Upper lobe of right lung (tissue), 1 donor: ENCODE data around the gene TCFL5. TPM values are rescaled to one million over a fixed set of nuclear protein-coding genes. Genes with fewer than 3 reads are reported as not detected.
A peak's percentile ranks its signal among the peaks of the same experiment; 100 is the strongest.

Experiments used
- ATAC-seq: fragments of 200-7000 bp; cut with Tn5 transposase; one replicate; pipeline ENCODE4 v1.9.1; 2020; ENCODE audit warnings: mild to moderate bottlenecking, moderate library complexity
- DNase-seq: peaks from one replicate; pipeline ENCODE4 v3.0.0-alpha.2; 2020
- H3K27ac ChIP-seq: fragments of 200-600 bp; one replicate; pipeline ENCODE4 v1.8.0; 2022
- H3K27me3 ChIP-seq: fragments of 200-600 bp; one replicate; pipeline ENCODE4 v1.8.0; 2022; ENCODE audit warnings: mild to moderate bottlenecking
- H3K36me3 ChIP-seq: fragments of 200-600 bp; one replicate; pipeline ENCODE4 v1.8.0; 2022
- H3K4me1 ChIP-seq: fragments of 200-600 bp; one replicate; pipeline ENCODE4 v1.8.0; 2022
- H3K4me3 ChIP-seq: fragments of 200-600 bp; one replicate; pipeline ENCODE4 v1.8.0; 2022; ENCODE audit warnings: mild to moderate bottlenecking
- H3K9me3 ChIP-seq: fragments of 200-600 bp; one replicate; pipeline ENCODE4 v1.8.0; 2022
- intact Hi-C: fragments of 100-400 bp; cut with DNase I; formaldehyde crosslinking; loops from one replicate; pipeline ENCODE4 v1.11.0; 2022
- total RNA-seq: library from RNA; stranded (reverse); fragmentation: NEBNext Ultra II Directional; extraction: Animal tissue kit (Norgen Biotek cat#: 25700); gene quantifications from one replicate; pipeline ENCODE4 v1.2.1, GENCODE V29; 2021
- TF ChIP-seq, protein P1 (sequence below): fragments of 200-600 bp; IDR thresholded peaks from one replicate; pipeline ENCODE4 v1.8.0; 2022; ENCODE audit warnings: antibody characterized with exemption
- donor health status: DM: no; HTN: yes; CAD: no; lungs with severe emphysema.

TCFL5 gene
- total RNA-seq, 1 donor from 2014 or later = 7.8 TPM

DNA sequence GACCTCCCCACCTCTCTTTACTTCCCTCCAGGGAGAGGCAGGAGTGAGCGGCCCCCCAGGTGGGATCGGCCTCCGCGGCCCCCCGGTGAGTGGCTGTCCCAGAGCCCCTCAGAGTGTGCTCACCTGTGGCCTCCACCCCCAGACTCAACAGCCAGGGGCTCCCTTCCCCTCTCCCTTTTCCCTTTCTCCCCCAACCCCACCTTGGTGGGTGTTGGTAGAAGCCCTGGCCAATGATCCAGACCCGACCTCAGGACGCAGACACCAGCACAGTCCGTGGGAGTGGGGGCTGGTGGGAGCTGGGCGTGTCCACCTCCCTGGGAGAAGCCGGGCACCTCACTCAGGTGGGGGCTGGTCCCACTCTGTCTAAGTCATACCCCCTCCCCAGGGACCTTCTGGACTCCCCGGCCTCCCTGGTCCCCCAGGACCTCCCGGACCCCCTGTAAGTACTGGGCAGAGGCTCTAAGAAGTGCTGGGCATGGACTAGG, 39.9 kb downstream of the TCFL5 start:
- DNase-seq (no peak), ATAC-seq (no peak)
- H3K27ac ChIP-seq = no peak overlapping the region
- intact Hi-C loops = no loop called here
- H3K4me1 ChIP-seq = peaks cover 16% of the 10 kb centered on the region
- H3K27me3 ChIP-seq = peaks cover 30% of the 10 kb centered on the region
- TF ChIP-seq, protein P1, sequence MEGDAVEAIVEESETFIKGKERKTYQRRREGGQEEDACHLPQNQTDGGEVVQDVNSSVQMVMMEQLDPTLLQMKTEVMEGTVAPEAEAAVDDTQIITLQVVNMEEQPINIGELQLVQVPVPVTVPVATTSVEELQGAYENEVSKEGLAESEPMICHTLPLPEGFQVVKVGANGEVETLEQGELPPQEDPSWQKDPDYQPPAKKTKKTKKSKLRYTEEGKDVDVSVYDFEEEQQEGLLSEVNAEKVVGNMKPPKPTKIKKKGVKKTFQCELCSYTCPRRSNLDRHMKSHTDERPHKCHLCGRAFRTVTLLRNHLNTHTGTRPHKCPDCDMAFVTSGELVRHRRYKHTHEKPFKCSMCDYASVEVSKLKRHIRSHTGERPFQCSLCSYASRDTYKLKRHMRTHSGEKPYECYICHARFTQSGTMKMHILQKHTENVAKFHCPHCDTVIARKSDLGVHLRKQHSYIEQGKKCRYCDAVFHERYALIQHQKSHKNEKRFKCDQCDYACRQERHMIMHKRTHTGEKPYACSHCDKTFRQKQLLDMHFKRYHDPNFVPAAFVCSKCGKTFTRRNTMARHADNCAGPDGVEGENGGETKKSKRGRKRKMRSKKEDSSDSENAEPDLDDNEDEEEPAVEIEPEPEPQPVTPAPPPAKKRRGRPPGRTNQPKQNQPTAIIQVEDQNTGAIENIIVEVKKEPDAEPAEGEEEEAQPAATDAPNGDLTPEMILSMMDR = no peak
- no peaks in the 10 kb centered on the region for H3K36me3 ChIP-seq
- no peaks in the 10 kb centered on the region for H3K9me3 ChIP-seq
- no peak overlapping the region for H3K4me3 ChIP-seq

DNA sequence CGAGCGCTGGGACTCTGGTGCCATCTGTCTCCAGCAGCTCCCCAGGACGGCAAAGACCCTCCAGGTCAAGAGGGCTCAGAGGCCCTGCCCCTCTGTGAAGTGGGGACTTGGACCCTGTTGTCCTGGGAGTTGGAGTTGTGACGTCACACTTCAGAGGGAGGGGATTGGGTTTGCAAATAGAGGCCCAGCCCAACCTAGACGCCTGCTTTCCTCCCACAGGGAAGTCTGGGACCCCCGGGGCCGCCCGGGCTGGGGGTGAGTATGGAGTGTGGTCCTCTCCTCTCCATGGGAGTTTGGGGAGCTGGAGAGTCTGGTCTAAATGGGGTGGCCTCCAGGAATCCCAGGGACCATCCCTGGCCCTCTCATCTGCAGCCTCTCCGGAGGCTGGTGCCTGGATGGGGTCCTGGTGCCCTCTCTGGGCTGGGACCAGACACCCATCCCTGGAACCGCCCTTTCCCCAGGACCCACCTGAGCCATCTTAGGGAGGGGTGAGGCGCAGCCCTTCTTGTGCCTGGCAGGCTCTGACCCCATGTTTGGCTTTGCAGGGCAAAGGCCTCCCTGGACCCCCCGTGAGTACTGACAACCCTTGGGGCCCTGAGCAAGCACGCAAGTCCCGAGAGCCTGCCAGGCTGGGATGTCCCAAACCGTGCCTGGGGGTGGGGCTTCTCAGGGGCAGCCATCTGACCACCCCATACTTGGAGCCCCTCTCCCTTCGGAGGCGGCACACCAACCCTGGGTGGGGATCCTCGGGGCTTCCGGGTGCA, 40.5 kb downstream of the TCFL5 start:
- H3K36me3 ChIP-seq = no peaks in the 10 kb centered on the region
- H3K9me3 ChIP-seq = no peaks in the 10 kb centered on the region
- intact Hi-C loops = no loop called here
- no peak overlapping the region for H3K27ac ChIP-seq
- DNase-seq (no peak), ATAC-seq (no peak)
- H3K4me3 ChIP-seq = no peak overlapping the region
- TF ChIP-seq, protein P1 = no peak
- H3K4me1 ChIP-seq = peaks cover 21% of the 10 kb centered on the region
- H3K27me3 ChIP-seq = peaks cover 36% of the 10 kb centered on the region

DNA sequence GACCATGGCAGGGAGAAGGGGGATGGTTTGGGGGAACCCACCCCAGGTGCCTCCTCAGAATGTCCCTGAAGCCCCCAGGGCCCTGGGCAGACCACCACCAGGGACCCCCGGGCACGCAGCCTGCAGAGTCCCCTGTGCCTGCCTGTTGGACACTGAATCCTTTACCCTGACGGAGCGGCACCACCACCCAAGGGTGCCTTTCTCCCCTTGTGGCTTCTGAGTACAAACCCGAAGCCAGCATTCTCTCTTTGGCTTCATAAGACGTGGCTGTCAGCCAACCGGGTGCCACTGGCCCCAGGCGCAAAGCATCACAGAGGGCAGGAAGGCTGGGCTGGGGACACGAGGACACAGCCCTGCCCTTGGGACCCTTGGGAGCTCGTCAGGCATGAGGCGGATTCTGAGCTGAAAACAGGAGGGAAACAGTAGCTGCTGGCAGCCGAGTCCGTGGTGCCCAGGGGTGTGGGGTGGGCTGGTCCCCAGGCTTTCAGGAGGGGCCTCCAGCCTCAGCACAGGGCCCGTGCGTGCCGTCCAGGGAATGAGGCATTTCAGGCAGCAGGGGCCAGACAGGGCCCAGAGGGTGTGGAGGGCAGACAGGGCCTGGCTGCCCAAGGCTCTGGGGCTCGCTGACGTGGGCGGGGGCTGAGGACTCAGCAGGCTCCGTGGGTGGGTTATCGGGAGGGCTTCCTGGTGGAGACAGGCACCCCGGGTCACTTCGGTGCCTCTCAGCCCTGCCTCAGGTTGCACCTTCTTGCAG, 41.2 kb downstream of the TCFL5 start:
- no peak overlapping the region for H3K4me3 ChIP-seq
- TF ChIP-seq, protein P1 = no peak
- no peak overlapping the region for H3K27ac ChIP-seq
- H3K4me1 ChIP-seq = peaks cover 29% of the 10 kb centered on the region
- H3K36me3 ChIP-seq = no peaks in the 10 kb centered on the region
- peaks cover 44% of the 10 kb centered on the region for H3K27me3 ChIP-seq
- intact Hi-C loops = no loop called here
- ATAC-seq = no peak
- no peak for DNase-seq
- no peaks in the 10 kb centered on the region for H3K9me3 ChIP-seq

DNA sequence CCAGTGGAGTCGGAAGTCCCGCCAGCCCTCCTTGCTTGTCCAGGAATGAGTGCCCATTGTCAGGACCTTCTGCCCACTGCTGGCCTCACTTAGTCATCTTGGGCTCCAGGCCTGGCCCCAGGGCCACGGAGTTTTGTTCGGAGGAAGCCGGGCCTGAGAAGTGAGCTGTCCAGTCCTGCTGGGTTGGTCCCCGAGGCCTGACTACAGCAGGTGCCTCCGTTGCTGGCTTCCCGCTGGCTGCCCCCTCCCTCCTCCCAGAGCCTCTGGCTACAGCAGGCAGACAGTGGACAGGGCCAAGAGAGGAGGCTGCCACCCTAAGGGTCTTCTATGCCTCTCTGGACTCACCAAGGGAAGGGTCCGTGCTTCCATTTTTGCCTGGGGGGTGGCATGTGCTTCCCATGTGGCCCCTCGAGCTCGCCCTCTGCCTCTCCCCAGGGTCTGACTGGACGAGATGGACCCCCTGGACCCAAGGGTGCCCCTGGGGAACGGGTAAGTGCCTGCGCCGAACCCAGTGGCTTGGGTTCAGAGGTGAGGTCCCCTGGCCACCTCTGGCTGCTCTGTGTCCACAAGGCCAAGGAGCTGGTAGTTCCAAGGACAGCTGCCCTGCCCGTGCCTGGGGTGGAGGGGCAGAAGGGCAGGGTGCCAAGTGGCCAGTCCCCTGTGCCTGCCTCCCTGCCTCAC, 42.0 kb downstream of the TCFL5 start:
- DNase-seq = no peak
- Histone ChIP-seq H3K36me3 (no peaks in the 10 kb centered on the region), H3K4me3 (no peak overlapping the region), H3K9me3 (no peaks in the 10 kb centered on the region), H3K4me1 (peaks cover 29% of the 10 kb centered on the region), H3K27me3 (peaks cover 51% of the 10 kb centered on the region), H3K27ac (no peak overlapping the region)
- TF ChIP-seq, protein P1 = no peak
- intact Hi-C loops = no loop called here
- ATAC-seq = no peak

DNA sequence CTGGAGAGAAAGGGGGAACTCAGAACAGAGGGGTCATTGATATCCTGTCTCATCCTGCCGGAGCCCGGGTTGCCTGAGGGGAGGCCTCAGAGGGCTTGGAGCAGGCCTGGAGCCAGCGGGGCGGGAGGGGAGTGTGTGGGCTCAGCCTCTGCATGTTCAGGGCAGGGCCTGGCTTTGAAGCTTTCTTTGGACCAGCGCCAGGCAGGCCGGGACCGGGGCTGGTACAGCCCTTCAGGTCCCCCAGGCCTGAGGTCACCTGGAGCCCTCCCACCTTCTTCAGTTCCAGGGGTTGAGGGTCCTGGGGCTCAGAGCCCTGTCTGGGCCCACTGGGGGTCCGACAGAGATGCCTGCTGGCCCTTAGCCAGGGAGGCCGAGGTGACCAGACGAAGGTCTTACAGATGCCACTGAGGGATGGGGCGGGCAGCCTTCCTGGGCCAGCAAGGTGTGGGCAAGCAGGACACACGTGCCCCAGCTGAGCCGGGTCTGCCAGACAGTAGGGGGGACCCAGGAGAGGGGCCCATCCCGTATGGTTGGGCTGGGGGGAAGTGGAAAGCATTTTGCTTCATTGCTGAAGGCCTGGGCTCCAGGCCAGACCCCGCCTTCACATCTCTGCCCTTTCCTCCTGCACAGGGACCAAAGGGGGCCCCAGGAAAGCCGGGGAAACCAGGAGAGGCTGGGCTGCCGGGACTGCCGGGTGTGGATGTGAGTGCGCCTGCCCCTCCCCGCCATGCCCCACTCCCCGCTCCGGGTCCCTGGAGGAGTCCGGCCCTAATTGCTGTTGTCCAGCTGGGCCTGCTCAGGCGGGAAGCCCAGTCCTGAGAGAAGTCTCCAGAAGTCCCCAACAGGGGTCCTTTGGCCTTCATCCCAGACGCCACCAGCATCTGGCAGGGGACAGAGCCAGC, 42.8 kb downstream of the TCFL5 start:
- peak; percentile 3 for ATAC-seq
- Histone ChIP-seq H3K27me3 (peaks cover 54% of the 10 kb centered on the region), H3K36me3 (no peaks in the 10 kb centered on the region), H3K4me1 (peaks cover 28% of the 10 kb centered on the region), H3K9me3 (no peaks in the 10 kb centered on the region), H3K4me3 (no peak overlapping the region), H3K27ac (no peak overlapping the region)
- DNase-seq = no peak
- intact Hi-C loops = no loop called here
- TF ChIP-seq, protein P1 = no peak
